ENCODE measurements around the gene SIPA1. TPM values are rescaled to one million over a fixed set of nuclear protein-coding genes. Genes with fewer than 3 reads are reported as not detected.
A peak's percentile ranks its signal among the peaks of the same experiment; 100 is the strongest.

The SIPA1 gene
- total RNA-seq, 1 experiment from 2014 or later, result 86.9 TPM

DNA sequence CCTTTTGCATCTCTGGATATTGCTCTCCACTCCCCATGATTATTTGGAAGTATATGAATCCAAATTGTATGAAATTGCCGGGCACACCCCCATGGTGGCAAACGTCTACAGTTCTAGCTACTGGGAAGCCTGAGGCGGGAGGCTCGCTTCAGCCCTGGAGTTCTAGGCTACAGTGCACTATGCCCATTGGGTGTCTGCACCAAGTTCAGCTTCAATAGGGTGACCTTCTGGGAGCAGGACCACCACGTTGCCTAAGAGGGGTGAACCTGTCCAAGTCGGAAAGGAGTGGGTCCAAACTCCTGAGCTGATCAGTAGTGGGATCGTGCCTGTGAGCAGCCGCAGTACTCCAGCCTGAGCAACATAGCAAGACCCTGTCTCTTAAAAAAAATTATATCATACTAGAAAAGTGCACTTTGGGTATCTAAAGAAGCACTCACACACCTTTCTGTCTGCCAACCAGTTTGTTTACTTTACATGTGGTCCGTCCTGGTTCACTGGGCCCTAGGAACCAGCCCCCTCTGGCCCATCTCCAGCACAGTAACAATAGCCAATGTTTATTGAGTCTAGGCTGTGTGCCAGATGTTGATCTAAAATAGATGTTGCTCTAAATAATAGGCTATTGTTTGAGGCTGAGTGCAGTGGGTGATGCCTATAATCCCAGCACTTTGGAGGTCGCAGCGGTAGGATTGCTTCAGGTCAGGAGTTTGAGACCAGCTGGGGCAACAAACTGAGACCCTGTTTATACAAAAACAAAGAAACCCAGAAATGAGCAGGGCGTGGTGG lies 57.7 kb downstream of the SIPA1 start:
- DNase-seq (ENCODE audit: low read depth, low spot score), result no peak
- H3K36me3 ChIP-seq (ENCODE audit: control insufficient read depth, insufficient read depth, low read length), result no peaks in the 10 kb centered on the region
- ChIA-PET CTCF (no interaction called here), POLR2A (interaction anchor here (0.6 to 0.7 kb wide), 2 partner anchors 199 to 489 kb away, joined by 3 to 13 read pairs; no protein-coding TSS in a partner anchor)
- peaks cover 11% of the 10 kb centered on the region for H3K4me1 ChIP-seq (ENCODE audit: control insufficient read depth, insufficient read depth, low read length)
- H3K9me3 ChIP-seq (ENCODE audit: control insufficient read depth, insufficient read depth, low read depth, low read length), result no peaks in the 10 kb centered on the region
- in situ Hi-C loops (cut with HindIII; ENCODE audit: low pct_unique_long_range_greater_than_20kb, low sequenced_read_pairs), result no loop called here
- no peaks in the 10 kb centered on the region for H3K27me3 ChIP-seq (ENCODE audit: control insufficient read depth, insufficient read depth, low read length)
- BruUV-seq (replicated peaks), result no TSS peak
- peak; percentile 47; the same call in 1 of the 2 replicates for ATAC-seq
- H3K4me3 ChIP-seq (ENCODE audit: low read depth in 2 of 2, low read length in 2 of 2), result no peak overlapping the region
- intact Hi-C loops (cut with micrococcal nuclease; ENCODE audit: unreplicated experiment), result no loop called here
- H3K27ac ChIP-seq (ENCODE audit: low read length), result no peak overlapping the region
- TF ChIP-seq SIN3A (IDR thresholded peaks at IDR 0.05; ENCODE audit: borderline replicate concordance, insufficient read depth, low read depth, low read length), result no peak

DNA sequence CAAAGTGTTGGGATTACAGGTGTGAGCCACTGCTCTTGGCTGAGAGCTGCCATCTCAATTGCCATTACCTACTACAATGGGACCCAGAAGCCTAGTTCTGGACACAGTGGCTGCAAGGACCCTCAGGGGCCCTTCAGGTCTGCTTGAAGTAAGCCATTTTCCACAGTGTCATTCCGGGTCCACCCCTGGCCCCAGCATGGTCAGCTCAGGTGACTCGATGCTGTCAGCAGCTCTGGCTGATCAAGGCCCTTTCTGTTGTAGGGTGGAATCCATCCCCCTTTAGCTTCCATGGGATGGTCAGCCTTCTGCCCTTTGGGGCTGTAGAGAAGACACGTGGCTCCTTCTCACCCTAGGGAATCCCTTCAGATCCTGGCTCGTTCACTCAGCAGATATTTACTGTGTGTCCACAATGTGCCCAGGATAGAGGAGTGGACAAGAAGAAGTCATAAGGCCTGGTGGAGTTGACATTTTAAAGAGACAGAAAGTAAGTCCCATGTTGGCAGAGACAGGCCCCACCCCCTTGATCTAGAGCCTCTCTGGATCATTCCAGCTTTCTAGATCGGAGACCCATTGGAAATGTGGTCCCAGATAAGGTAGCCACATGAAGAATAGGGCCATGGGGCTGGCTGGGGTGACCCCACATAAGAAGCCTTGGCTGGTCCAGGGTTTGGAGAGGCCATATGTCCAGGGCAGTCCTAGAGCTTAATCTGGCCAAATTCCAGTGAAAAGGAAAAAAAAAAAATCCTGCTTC lies 59.1 kb downstream of the SIPA1 start:
- Histone ChIP-seq H3K4me1 (ENCODE audit: control insufficient read depth, insufficient read depth, low read length) (peaks cover 11% of the 10 kb centered on the region), H3K9me3 (ENCODE audit: control insufficient read depth, insufficient read depth, low read depth, low read length) (no peaks in the 10 kb centered on the region), H3K27me3 (ENCODE audit: control insufficient read depth, insufficient read depth, low read length) (no peaks in the 10 kb centered on the region), H3K4me3 (ENCODE audit: low read depth in 2 of 2, low read length in 2 of 2) (no peak overlapping the region), H3K27ac (ENCODE audit: low read length) (no peak overlapping the region), H3K36me3 (ENCODE audit: control insufficient read depth, insufficient read depth, low read length) (no peaks in the 10 kb centered on the region)
- ChIA-PET CTCF (no interaction called here), POLR2A (interaction anchor here (0.6 kb wide), 1 partner anchor 194 kb away, joined by 3 read pairs; no protein-coding TSS in a partner anchor)
- no peak for ATAC-seq
- TF ChIP-seq REST (IDR thresholded peaks at IDR 0.05; ENCODE audit: insufficient read depth in 1 of 2, low read depth in 2 of 2, low read length in 1 of 2) (no peak), SIN3A (IDR thresholded peaks at IDR 0.05; ENCODE audit: borderline replicate concordance, insufficient read depth, low read depth, low read length) (no peak), TCF7L2 (IDR thresholded peaks at IDR 0.05; ENCODE audit: low read depth, low read length) (no peak)
- DNase-seq (ENCODE audit: low read depth, low spot score), result no peak
- no TSS peak for BruUV-seq (replicated peaks)
- intact Hi-C loops (cut with micrococcal nuclease; ENCODE audit: unreplicated experiment), result no loop called here
- in situ Hi-C loops (cut with HindIII; ENCODE audit: low pct_unique_long_range_greater_than_20kb, low sequenced_read_pairs), result no loop called here

- no peak overlapping the region for H3K4me3 ChIP-seq (ENCODE audit: low read depth in 2 of 2, low read length in 2 of 2)
- H3K27ac ChIP-seq (ENCODE audit: low read length), result no peak overlapping the region
- BruUV-seq (replicated peaks), result no TSS peak
- TF ChIP-seq TCF7L2 (IDR thresholded peaks at IDR 0.05; ENCODE audit: low read depth, low read length) (no peak), REST (IDR thresholded peaks at IDR 0.05; ENCODE audit: insufficient read depth in 1 of 2, low read depth in 2 of 2, low read length in 1 of 2) (no peak), POLR2AphosphoS5 (IDR thresholded peaks at IDR 0.05; ENCODE audit: low read depth, low read length) (no peak), SIN3A (IDR thresholded peaks at IDR 0.05; ENCODE audit: borderline replicate concordance, insufficient read depth, low read depth, low read length) (no peak)
- TF ChIP-seq, protein P1, sequence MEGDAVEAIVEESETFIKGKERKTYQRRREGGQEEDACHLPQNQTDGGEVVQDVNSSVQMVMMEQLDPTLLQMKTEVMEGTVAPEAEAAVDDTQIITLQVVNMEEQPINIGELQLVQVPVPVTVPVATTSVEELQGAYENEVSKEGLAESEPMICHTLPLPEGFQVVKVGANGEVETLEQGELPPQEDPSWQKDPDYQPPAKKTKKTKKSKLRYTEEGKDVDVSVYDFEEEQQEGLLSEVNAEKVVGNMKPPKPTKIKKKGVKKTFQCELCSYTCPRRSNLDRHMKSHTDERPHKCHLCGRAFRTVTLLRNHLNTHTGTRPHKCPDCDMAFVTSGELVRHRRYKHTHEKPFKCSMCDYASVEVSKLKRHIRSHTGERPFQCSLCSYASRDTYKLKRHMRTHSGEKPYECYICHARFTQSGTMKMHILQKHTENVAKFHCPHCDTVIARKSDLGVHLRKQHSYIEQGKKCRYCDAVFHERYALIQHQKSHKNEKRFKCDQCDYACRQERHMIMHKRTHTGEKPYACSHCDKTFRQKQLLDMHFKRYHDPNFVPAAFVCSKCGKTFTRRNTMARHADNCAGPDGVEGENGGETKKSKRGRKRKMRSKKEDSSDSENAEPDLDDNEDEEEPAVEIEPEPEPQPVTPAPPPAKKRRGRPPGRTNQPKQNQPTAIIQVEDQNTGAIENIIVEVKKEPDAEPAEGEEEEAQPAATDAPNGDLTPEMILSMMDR (IDR thresholded peaks at IDR 0.05), result no peak
- ChIA-PET POLR2A (no interaction called here), CTCF (no interaction called here)
- intact Hi-C loops (cut with micrococcal nuclease; ENCODE audit: unreplicated experiment) (no loop called here), in situ Hi-C loops (cut with HindIII; ENCODE audit: low pct_unique_long_range_greater_than_20kb, low sequenced_read_pairs) (no loop called here)
- no peak for ATAC-seq
- H3K4me1 ChIP-seq (ENCODE audit: control insufficient read depth, insufficient read depth, low read length), result peaks cover 11% of the 10 kb centered on the region
- no peaks in the 10 kb centered on the region for H3K9me3 ChIP-seq (ENCODE audit: control insufficient read depth, insufficient read depth, low read depth, low read length)
- H3K36me3 ChIP-seq (ENCODE audit: control insufficient read depth, insufficient read depth, low read length), result no peaks in the 10 kb centered on the region
- no peak for DNase-seq (ENCODE audit: low read depth, low spot score)
- H3K27me3 ChIP-seq (ENCODE audit: control insufficient read depth, insufficient read depth, low read length), result no peaks in the 10 kb centered on the region
These were observed 60.3 kb downstream of the SIPA1 start for GRCh38 chr11:65698205-65698604.

Data from Panc1 (cell line).